ENCODE measurements around the gene GBE1. TPM values are rescaled to one million over a fixed set of nuclear protein-coding genes. Genes with fewer than 3 reads are reported as not detected.

GBE1 gene
- polyA plus RNA-seq, 1 of the 3 experiments (the other 2 are of a cell fraction), result 14.2 TPM

- CTCF ChIA-PET, result interaction anchor here (1.6 to 2.3 kb wide), 2 partner anchors 12 to 40 kb away, joined by 4 to 6 read pairs; no protein-coding TSS in a partner anchor
- Histone ChIP-seq H3K9me3 (no peaks in the 10 kb centered on the region), H3K4me1 (ENCODE audit: control insufficient read depth in 1 of 2, insufficient read depth in 2 of 2, low read depth in 1 of 2, low read length in 1 of 2) (no peaks in the 10 kb centered on the region), H4K20me1 (ENCODE audit: insufficient read depth) (no peaks in the 10 kb centered on the region), H3K9me2 (no peaks in the 10 kb centered on the region), H3K79me2 (ENCODE audit: insufficient read depth) (peaks cover 9% of the 10 kb centered on the region; the same call in 1 of the 2 replicates), H3K27me3 (ENCODE audit: insufficient read depth) (no peaks in the 10 kb centered on the region), H3F3A (replicated peaks; ENCODE audit: insufficient read depth) (no peaks in the 10 kb centered on the region), H3K36me3 (replicated peaks in 1 of 2; ENCODE audit: control insufficient read depth in 1 of 2, insufficient read depth in 2 of 2, low read length in 1 of 2) (peaks cover 0 to 2% of the 10 kb centered on the region in 2 experiments), H3K27ac (ENCODE audit: low read depth in 2 of 2, low read length in 1 of 2) (no peak overlapping the region), H3K4me3 (ENCODE audit: low read depth in 2 of 2, low read length in 1 of 2) (no peak overlapping the region), H3K4me2 (no peak overlapping the region), H2AFZ (ENCODE audit: low read depth) (no peak overlapping the region), H3K9ac (no peak overlapping the region)
- 69% methylated on average over 4 of the region's 4 CpGs for WGBS (ENCODE audit: low lambda C conversion rate)
- POLR2A ChIA-PET, result no interaction called here
- no peak for TF ChIP-seq TCF12 (IDR thresholded peaks at IDR 0.05)
- no peak for TF ChIP-seq MXI1 (IDR thresholded peaks at IDR 0.05; ENCODE audit: low read depth, low read length)
- no peak for TF ChIP-seq MAX (IDR thresholded peaks at IDR 0.05; ENCODE audit: low read depth)
- TF ChIP-seq RFX5 (IDR thresholded peaks at IDR 0.05; ENCODE audit: low read length), result no peak
- no peak for TF ChIP-seq EP300 (IDR thresholded peaks at IDR 0.05; ENCODE audit: borderline replicate concordance in 1 of 2, low read depth in 1 of 2, low read length in 1 of 2)
- no peak for TF ChIP-seq RAD21 (IDR thresholded peaks at IDR 0.05; ENCODE audit: low read length)
- TF ChIP-seq PBX3 (IDR thresholded peaks at IDR 0.05), result no peak
- no peak for TF ChIP-seq GATA2 (CRISPR knock-in tag; IDR thresholded peaks at IDR 0.05)
- no peak for TF ChIP-seq GABPA (IDR thresholded peaks at IDR 0.05; ENCODE audit: low read depth)
- no peak for TF ChIP-seq REST (IDR thresholded peaks at IDR 0.05; ENCODE audit: low read depth, low read length)
- no peak for TF ChIP-seq EZH2phosphoT487 (IDR thresholded peaks at IDR 0.05; ENCODE audit: borderline replicate concordance, low read depth)
- no peak for TF ChIP-seq USF1 (IDR thresholded peaks at IDR 0.05; ENCODE audit: borderline replicate concordance, low read depth)
- TF ChIP-seq YY1 (IDR thresholded peaks at IDR 0.05; ENCODE audit: low read depth), result no peak
- DNase-seq, result no peak
These were observed 76.6 kb downstream of the GBE1 start for GRCh38 chr3:81684751-81685395.
